NK-92 treated with Interleukin-12 subunit alpha and Interleukin-12 subunit beta, amount 100 ng/mL, for 24 hours (cell line): ENCODE data around the gene GGACT.
"Not testable (repeated sequence)": the region's sequence is repeated elsewhere in the genome, so short reads cannot be mapped to it uniquely, and the experiment has no call there.

Experiments
- DNase-seq: peaks from one replicate; lab custom pipeline; 2025; lab: John Stamatoyannopoulos, UW

The GGACT gene

GRCh38 chr13:100588331-100589177 lies at the start of gene GGACT:
Gene GGACT (minus strand): TSS chr13:100588789. CDS start chr13:100532591, 56,198 bp downstream.
- DNase-seq, result peak; percentile 64

GRCh38 chr13:100637796-100638195 lies 49.2 kb upstream of the GGACT start:
- no peak for DNase-seq

GRCh38 chr13:100637380-100637779 lies 48.8 kb upstream of the GGACT start:
- no peak for DNase-seq

- DNase-seq, result no peak
Observed at GRCh38 chr13:100636441-100636840, 47.9 kb upstream of the GGACT start.

GRCh38 chr13:100636004-100636403 lies 47.4 kb upstream of the GGACT start:
- DNase-seq, result no peak

GRCh38 chr13:100634696-100635095 lies 46.1 kb upstream of the GGACT start:
- no peak for DNase-seq

- DNase-seq, result no peak
Observed at GRCh38 chr13:100633461-100633860, 44.9 kb upstream of the GGACT start.

- DNase-seq, result no peak
Observed at GRCh38 chr13:100630555-100630954, 42.0 kb upstream of the GGACT start.

- DNase-seq, result no peak
Observed at GRCh38 chr13:100627120-100627519, 38.5 kb upstream of the GGACT start.

- DNase-seq, result no peak
Observed at GRCh38 chr13:100625447-100625846, 36.9 kb upstream of the GGACT start.

- DNase-seq, result no peak
Observed at GRCh38 chr13:100620792-100621191, 32.2 kb upstream of the GGACT start.

GRCh38 chr13:100619940-100620339 lies 31.4 kb upstream of the GGACT start:
- DNase-seq, result no peak

- DNase-seq, result not testable (repeated sequence)
Observed at GRCh38 chr13:100618897-100619296, 30.3 kb upstream of the GGACT start.

- DNase-seq, result no peak
Observed at GRCh38 chr13:100613031-100613430, 24.4 kb upstream of the GGACT start.

- DNase-seq, result no peak
Observed at GRCh38 chr13:100611678-100612492, 23.3 kb upstream of the GGACT start.

- no peak for DNase-seq
Observed at GRCh38 chr13:100610391-100611347, 22.1 kb upstream of the GGACT start.

GRCh38 chr13:100608906-100609305 lies 20.3 kb upstream of the GGACT start:
- no peak for DNase-seq

- DNase-seq, result no peak
Observed at GRCh38 chr13:100608489-100608888, 19.9 kb upstream of the GGACT start.

- DNase-seq, result no peak
Observed at GRCh38 chr13:100604918-100605710, 16.5 kb upstream of the GGACT start.

GRCh38 chr13:100602493-100603111 lies 14.0 kb upstream of the GGACT start:
- no peak for DNase-seq

- DNase-seq, result no peak
Observed at GRCh38 chr13:100601716-100602115, 13.1 kb upstream of the GGACT start.
